Activated CD8-positive, alpha-beta memory T cell treated with anti-CD3 and anti-CD28 coated beads for 4 hours (primary cell): Measurements from ENCODE around the gene TFF2.

ENCODE experiments used
- DNase-seq, 2 donors: peaks; one replicate each; pipeline ENCODE4 v3.0.0-alpha.2; 2020; ENCODE audit warnings: low read depth in 2 of 2

The TFF2 gene

GRCh38 chr21:42350927-42351426 lies at the start of gene TFF2:
TFF2 (minus strand) TSS chr21:42350994; CDS start chr21:42350957, 37 bp downstream.
- no peak for DNase-seq

GRCh38 chr21:42400525-42400924 lies 49.7 kb upstream of the TFF2 start:
- DNase-seq = no peak

- DNase-seq = no peak
Observed at GRCh38 chr21:42398436-42399028, 47.7 kb upstream of the TFF2 start.

- DNase-seq = no peak
Observed at GRCh38 chr21:42397746-42398394, 47.1 kb upstream of the TFF2 start.

GRCh38 chr21:42396799-42397745 lies 46.3 kb upstream of the TFF2 start:
- DNase-seq = no peak

GRCh38 chr21:42395905-42396651 lies 45.3 kb upstream of the TFF2 start, which contains the start of gene TMPRSS3:
TMPRSS3 (minus strand) TSS chr21:42396052; CDS start chr21:42395417, 635 bp downstream.
- no peak for DNase-seq

- no peak for DNase-seq
Observed at GRCh38 chr21:42395302-42395701, 44.5 kb upstream of the TFF2 start.

- DNase-seq = no peak
Observed at GRCh38 chr21:42393443-42393950, 42.7 kb upstream of the TFF2 start.

GRCh38 chr21:42392731-42393442 lies 42.1 kb upstream of the TFF2 start:
- DNase-seq = no peak

GRCh38 chr21:42391297-42391696 lies 40.5 kb upstream of the TFF2 start:
- DNase-seq = no peak

GRCh38 chr21:42390696-42391095 lies 39.9 kb upstream of the TFF2 start:
- DNase-seq = no peak

- DNase-seq = no peak
Observed at GRCh38 chr21:42390193-42390592, 39.4 kb upstream of the TFF2 start.

GRCh38 chr21:42389449-42389835 lies 38.6 kb upstream of the TFF2 start:
- no peak for DNase-seq

GRCh38 chr21:42388740-42389448 lies 38.1 kb upstream of the TFF2 start:
- DNase-seq = no peak

- no peak for DNase-seq
Observed at GRCh38 chr21:42387843-42388340, 37.1 kb upstream of the TFF2 start.

GRCh38 chr21:42387164-42387563 lies 36.4 kb upstream of the TFF2 start:
- DNase-seq = no peak

GRCh38 chr21:42386034-42386591 lies 35.3 kb upstream of the TFF2 start:
- no peak for DNase-seq

- DNase-seq = no peak
Observed at GRCh38 chr21:42385619-42386018, 34.8 kb upstream of the TFF2 start.

- no peak for DNase-seq
Observed at GRCh38 chr21:42384989-42385388, 34.2 kb upstream of the TFF2 start.
